GM06990 (cell line): Measurements from ENCODE around the gene MEN1.

Experiments
- DNase-seq: peaks from one replicate; pipeline ENCODE4 v3.0.0-alpha.2; 2011; ENCODE audit not compliant: insufficient read length; ENCODE audit errors: extremely low read depth
- H3K27me3 ChIP-seq: replicated peaks from 2 replicates; pipeline ENCODE4 v1.6.0; 2011; ENCODE audit warnings: low read length; ENCODE audit not compliant: control insufficient read depth, insufficient read depth
- H3K36me3 ChIP-seq: 2 replicates; pipeline ENCODE4 v1.5.1; 2011; ENCODE audit warnings: low read length; ENCODE audit not compliant: control insufficient read depth, insufficient read depth
- H3K4me3 ChIP-seq: replicated peaks from 2 replicates; pipeline ENCODE4 v1.5.1; 2011; ENCODE audit warnings: low read depth, mild to moderate bottlenecking, control low read depth, low read length
- CTCF ChIP-seq: IDR thresholded peaks from 2 replicates; pipeline ENCODE4 v1.5.1; 2011; ENCODE audit warnings: low read length, control low read depth, mild to moderate bottlenecking, inconsistent platforms; ENCODE audit not compliant: insufficient read depth, poor library complexity, severe bottlenecking

The MEN1 gene

DNA sequence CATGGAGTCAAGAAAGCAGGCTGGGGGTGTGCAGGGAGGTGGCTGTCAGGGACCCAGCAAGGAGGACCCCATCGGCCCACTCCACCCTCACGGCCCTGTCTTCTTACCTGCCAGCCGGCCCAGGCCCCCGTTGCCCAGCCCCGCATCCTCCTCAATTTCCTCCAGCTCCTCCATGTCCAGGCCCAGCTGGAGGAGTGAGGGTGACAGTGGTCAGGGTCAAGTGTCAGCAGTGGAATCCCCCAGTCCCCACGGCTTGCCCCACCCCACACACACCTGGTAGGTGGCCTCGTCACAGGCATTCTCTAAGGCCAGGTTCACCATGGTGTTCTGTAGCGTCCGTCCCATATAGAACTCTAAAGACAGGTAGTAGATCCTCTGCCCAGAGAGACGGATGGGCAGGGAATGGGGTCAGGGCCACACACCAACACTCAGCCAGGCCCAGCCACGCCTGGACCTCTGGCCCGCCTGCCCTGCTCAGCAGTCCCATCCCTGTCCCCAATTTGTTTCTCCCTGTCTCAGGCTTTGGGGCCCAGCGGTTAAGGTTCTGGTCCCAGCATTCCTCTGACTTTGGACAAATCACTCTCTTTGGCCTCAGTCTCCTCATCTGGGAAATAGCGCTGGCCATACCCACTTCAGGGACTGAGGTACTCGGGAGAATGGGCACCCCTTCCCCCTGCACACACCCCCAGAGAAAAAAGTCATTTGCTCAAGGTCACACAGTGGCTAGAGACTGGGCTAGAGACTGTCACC lies 51.8 kb downstream of the MEN1 start:
- peaks cover 2% of the 10 kb centered on the region for H3K36me3 ChIP-seq
- TF ChIP-seq CTCF: no peak
- DNase-seq: no peak
- no peaks in the 10 kb centered on the region for H3K27me3 ChIP-seq
- no peak overlapping the region for H3K4me3 ChIP-seq

GRCh38 chr11:64757549-64758329 lies 52.6 kb downstream of the MEN1 start:
- no peak for TF ChIP-seq CTCF
- DNase-seq: no peak
- H3K36me3 ChIP-seq: no peaks in the 10 kb centered on the region; the same call in none of the 2 replicates
- H3K27me3 ChIP-seq: no peaks in the 10 kb centered on the region
- H3K4me3 ChIP-seq: no peak overlapping the region

DNA sequence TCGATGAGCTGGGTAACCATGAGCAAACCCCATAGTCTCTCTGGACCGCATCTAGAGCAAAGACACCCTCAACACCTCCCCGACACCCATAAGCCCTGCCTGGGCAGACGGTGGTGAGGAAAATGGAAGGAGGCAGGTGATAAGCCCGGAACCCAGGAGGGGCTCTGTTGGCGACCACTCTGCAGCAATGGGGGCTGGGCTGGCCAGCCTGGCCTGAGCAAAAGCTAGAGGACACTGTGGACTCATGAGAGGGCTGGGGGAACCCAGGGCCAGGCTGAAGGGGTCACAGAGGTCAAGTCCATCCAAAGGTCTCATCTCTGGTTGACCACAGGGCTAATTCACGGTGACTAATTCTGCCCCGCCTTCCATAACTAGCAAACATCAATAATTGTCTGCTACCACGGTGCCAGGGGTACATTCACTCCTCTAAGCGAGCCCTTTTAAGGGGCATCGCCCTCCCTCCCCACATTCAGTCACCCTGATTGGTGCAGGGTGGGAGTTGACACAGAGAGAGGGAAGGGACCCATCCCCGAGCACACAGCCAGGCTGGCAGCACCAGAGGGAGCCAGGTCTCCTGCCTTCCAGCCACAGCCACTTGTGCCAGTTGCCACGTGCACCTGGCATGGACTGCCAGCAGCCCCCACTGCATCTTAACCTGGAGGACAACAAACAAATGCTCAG lies 54.5 kb downstream of the MEN1 start:
- H3K4me3 ChIP-seq: no peak overlapping the region
- no peak for TF ChIP-seq CTCF
- DNase-seq: no peak
- H3K27me3 ChIP-seq: no peaks in the 10 kb centered on the region
- H3K36me3 ChIP-seq: no peaks in the 10 kb centered on the region; the same call in 1 of the 2 replicates

DNA sequence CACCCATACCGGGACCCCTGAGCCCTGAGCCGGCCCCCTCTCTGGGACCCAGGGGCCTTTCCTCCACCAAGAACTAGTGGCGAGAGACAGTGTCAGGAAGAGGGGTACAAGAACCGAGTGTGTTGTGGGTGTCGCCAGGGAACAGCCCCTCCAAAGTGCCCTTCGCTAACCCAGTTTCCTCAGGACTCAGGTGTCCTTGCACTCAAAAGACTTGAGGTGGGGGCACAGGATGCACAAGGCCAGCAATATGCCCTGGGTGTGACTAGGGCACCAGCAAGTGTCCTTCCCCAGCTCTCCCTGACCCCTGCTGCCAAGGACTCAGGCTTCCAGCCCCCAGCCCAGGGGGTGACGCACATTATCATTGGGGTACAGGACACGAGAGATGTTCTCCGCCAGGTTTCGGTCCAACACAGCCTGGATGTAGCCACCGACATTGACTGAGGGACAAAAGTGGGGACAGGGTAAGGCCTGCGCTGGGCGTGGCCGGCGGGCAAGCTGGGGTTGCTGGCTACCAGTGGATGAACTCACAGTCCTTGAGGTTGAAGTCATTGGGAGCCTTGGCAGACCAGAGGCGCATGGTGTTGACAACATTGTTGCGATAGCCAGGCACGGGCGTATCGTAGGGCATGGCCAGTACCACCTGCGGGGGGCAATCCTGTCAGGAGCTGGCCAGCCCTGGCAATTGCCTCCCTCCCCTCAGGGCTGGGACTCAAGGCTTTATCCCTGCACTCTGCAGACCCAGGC lies 55.3 kb downstream of the MEN1 start:
- no peak for DNase-seq
- no peak overlapping the region for H3K4me3 ChIP-seq
- TF ChIP-seq CTCF: no peak
- H3K36me3 ChIP-seq: no peaks in the 10 kb centered on the region; the same call in 1 of the 2 replicates
- H3K27me3 ChIP-seq: no peaks in the 10 kb centered on the region

DNA sequence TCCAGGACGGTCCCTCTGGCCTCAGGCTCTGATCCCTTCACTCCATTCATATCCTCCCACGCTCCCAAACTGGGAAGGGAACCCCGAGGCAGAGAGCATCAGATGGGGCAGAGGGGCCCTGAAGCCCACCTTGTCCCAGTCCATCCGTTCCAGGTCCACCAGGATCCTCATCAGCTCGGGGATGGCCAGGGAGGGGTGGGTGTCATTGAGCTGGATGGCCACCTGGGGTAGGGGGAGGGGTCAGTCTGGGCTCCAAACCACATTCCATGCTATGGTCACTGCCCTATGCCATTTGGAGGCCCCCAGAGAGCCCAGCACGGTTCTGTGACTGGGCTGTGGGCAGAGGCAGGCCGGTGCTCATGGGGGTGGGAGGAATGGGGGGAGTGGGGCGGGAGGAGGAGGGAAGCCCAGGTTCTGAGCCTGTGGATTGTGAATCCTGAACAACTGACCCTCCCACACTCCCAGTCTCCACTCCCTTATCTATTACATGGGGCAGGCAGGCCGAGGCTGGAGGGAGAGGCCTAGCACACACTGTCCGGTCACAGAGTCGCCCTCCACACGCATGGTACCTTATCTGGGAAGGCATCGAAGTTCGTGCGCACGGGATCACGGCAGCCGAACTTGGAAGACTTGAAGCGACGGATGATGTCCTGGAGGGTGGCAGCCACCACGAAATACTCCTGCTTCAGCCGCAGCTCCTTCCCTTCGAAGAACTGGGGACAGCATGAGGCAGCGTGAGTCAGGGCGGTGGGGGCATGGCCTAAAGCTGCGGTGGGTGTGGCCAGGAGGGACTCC lies 56.0 kb downstream of the MEN1 start:
- no peak overlapping the region for H3K4me3 ChIP-seq
- TF ChIP-seq CTCF: no peak
- no peaks in the 10 kb centered on the region; the same call in 1 of the 2 replicates for H3K36me3 ChIP-seq
- no peaks in the 10 kb centered on the region for H3K27me3 ChIP-seq
- DNase-seq: no peak
